GM10248 (cell line): ENCODE measurements around the gene FLYWCH1.

Experiments
- CTCF ChIA-PET: fragments of 300-600 bp; sonication (Branson Sonifier 250); formaldehyde crosslinking; extraction: SDS; loops from one replicate; lab custom pipeline; 2021; ENCODE audit warnings: antibody characterized with exemption; lab: Yijun Ruan, JAX
- POLR2A ChIA-PET: fragments of 350-650 bp; sonication (Branson Sonifier 250); formaldehyde crosslinking; extraction: SDS; loops from one replicate; lab custom pipeline; 2020; ENCODE audit warnings: antibody characterized with exemption; lab: Yijun Ruan, JAX
- DNase-seq: peaks from one replicate; pipeline ENCODE4 v3.0.0; 2012; ENCODE audit errors: extremely low spot score
- TF ChIP-seq, protein P1 (sequence below): IDR thresholded peaks from 2 replicates; pipeline ENCODE4 v1.5.1; 2012; ENCODE audit warnings: mild to moderate bottlenecking, low read depth; ENCODE audit errors: extremely low read depth, missing control alignments, control extremely low read depth

The FLYWCH1 gene, protein sequence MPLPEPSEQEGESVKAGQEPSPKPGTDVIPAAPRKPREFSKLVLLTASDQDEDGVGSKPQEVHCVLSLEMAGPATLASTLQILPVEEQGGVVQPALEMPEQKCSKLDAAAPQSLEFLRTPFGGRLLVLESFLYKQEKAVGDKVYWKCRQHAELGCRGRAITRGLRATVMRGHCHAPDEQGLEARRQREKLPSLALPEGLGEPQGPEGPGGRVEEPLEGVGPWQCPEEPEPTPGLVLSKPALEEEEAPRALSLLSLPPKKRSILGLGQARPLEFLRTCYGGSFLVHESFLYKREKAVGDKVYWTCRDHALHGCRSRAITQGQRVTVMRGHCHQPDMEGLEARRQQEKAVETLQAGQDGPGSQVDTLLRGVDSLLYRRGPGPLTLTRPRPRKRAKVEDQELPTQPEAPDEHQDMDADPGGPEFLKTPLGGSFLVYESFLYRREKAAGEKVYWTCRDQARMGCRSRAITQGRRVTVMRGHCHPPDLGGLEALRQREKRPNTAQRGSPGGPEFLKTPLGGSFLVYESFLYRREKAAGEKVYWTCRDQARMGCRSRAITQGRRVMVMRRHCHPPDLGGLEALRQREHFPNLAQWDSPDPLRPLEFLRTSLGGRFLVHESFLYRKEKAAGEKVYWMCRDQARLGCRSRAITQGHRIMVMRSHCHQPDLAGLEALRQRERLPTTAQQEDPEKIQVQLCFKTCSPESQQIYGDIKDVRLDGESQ

DNA sequence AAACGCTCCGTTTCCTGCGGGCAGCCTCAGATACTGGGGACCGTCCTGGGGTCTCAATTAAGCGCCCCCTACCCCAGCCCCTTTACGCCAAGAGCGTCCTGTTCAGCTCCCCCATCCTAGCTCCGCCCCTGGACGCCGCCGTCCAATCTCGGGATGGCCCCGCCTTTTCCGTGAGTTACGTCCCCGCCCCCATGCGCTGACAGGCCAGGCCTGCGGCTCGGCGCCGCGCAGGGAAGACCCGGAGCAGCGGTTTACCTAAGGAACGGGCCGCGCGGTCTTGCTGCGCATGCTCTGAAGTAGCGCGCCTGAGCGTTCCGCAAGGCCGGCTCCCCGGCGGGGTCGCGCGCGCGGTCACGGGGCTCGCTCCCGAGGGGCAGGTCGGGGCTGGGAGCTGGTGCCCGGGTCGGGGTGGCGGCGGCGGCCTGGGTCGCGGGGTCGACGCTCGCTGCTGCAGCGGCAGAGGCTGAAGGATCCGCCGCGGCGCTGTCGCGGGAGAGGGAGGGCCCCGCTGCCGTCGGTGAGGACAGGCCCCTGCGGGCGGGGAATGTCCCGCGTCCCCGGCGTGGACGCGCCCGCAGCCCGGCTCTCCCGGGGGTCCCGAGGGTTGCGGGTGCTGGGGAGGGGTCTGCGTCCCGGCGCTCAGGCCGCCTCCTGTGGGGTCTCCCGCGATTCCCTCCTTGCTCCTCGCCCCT lies at the start of gene FLYWCH1:
FLYWCH1 (plus strand) TSS at position 294 of the 692 bp plus-strand sequence. CDS start 17,755 bp downstream, outside the sequence.
- ChIA-PET POLR2A (interaction anchor here (0.5 to 1.3 kb wide), 2 partner anchors 29 to 1022 kb away, joined by 6 to 7 read pairs; partner anchors contain the start of gene FLYWCH2), CTCF (interaction anchor here (1.0 to 11.3 kb wide), 13 partner anchors 9 to 1712 kb away, joined by 3 to 125 read pairs (median 4); partner anchors contain the start of gene FLYWCH2)
- TF ChIP-seq, protein P1, sequence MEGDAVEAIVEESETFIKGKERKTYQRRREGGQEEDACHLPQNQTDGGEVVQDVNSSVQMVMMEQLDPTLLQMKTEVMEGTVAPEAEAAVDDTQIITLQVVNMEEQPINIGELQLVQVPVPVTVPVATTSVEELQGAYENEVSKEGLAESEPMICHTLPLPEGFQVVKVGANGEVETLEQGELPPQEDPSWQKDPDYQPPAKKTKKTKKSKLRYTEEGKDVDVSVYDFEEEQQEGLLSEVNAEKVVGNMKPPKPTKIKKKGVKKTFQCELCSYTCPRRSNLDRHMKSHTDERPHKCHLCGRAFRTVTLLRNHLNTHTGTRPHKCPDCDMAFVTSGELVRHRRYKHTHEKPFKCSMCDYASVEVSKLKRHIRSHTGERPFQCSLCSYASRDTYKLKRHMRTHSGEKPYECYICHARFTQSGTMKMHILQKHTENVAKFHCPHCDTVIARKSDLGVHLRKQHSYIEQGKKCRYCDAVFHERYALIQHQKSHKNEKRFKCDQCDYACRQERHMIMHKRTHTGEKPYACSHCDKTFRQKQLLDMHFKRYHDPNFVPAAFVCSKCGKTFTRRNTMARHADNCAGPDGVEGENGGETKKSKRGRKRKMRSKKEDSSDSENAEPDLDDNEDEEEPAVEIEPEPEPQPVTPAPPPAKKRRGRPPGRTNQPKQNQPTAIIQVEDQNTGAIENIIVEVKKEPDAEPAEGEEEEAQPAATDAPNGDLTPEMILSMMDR: no peak
- peak; percentile 96 for DNase-seq

DNA sequence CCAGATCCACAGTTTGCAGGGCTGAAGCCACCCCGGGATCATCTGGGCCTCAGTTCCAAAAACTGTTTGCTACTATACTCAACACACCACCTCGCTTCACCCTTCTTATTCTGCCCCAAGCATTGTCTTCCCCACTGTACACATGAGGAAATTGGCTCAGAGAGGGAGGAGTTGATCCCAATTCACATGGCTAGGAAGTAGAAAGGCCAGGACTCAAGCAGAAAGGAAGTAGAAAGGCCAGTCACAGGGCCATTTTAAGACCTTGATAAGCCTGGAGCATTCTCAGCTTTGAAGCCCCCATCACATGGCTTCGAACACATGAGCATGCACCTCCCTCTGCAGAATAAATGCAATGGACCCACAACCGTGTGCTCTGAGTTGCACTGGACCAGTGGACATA lies 46.1 kb upstream of the FLYWCH1 start:
- no peak for DNase-seq
- ChIA-PET CTCF (interaction anchor here (1.6 to 2.0 kb wide), 2 partner anchors 13 to 61 kb away, joined by 3 to 5 read pairs; no protein-coding TSS in a partner anchor), POLR2A (no interaction called here)
- TF ChIP-seq, protein P1: no peak

GRCh38 chr16:2866431-2866830 lies 45.3 kb upstream of the FLYWCH1 start:
- CTCF ChIA-PET: interaction anchor here (0.7 to 2.0 kb wide), 4 partner anchors 13 to 61 kb away, joined by 3 to 5 read pairs (median 3); partner anchors contain the start of gene FLYWCH2
- DNase-seq: no peak
- TF ChIP-seq, protein P1: no peak
- POLR2A ChIA-PET: no interaction called here

DNA sequence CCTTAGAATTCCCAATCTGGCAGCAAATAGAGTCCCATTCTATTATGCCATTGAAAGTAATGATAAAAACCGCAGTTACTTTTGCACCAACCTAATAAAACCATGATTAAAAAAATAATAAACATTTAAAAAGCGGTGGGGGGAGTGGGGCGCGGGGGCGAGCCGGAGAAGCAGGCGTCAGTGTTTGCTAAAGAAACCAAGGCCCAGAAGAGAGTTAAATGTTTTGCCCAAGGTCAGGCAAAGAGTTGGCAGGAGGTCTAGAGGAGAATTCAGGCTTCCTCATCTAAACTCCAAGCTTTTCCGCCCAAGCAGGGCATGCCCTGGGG lies 44.1 kb upstream of the FLYWCH1 start:
- POLR2A ChIA-PET: interaction anchor here (1.4 kb wide), 1 partner anchor 15 kb away, joined by 6 read pairs; the partner anchor contains the start of gene FLYWCH2
- DNase-seq: no peak
- CTCF ChIA-PET: interaction anchor here (0.6 to 3.6 kb wide), 40 partner anchors 11 to 1026 kb away, joined by 3 to 34 read pairs (median 4); partner anchors contain the start of genes ELOB, FLYWCH1, FLYWCH2 and PRSS41
- TF ChIP-seq, protein P1: no peak

DNA sequence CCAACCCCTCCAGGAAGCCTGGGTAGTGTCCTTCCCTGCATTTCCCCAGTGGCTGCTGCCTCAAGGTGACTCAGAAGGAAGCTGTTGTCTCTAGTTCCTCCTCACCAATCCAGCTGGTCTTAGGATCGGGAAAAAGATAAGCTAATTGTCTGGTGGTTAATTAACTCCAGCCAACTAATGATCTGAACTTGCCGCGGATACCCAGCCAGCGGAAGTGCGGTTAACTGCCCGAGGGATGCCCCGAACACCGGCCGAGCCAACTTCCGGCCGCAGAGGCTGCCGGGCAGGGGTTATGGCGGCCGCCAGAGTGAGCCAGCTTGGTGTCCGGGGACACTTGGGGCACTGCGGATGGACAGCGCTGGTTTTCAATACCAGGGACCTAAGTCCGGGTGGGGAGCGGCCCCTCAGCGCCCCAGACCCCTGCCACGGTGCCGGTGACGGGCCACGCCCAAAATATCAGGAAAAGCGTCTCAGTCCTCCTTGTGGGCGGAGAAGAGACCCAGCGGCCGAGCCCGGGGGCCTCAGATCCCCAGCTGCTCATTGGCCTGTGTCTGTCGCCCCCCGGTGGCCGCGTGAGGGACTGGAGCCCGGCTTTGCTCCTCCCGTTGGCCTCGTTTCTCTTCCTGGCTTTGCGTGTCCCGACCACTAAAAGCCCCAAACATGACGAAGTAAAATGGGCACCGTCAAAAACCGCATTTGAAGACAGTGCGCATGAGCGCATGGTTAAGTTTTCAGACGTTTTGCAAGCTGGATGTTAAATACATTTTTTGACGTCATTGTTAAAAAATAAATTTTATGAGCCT lies 43.5 kb upstream of the FLYWCH1 start:
- DNase-seq: peak; percentile 98
- TF ChIP-seq, protein P1: peak; percentile 96
- ChIA-PET CTCF (interaction anchor here (0.6 to 3.6 kb wide), 45 partner anchors 11 to 1026 kb away, joined by 3 to 34 read pairs (median 5); partner anchors contain the start of genes ELOB, FLYWCH1, FLYWCH2 and PRSS41), POLR2A (interaction anchor here (0.6 to 1.4 kb wide), 2 partner anchors 14 to 348 kb away, joined by 4 to 6 read pairs; partner anchors contain the start of genes AMDHD2 and FLYWCH2)
